Cardiac muscle cell (in vitro differentiated cells and primary cell): Measurements from ENCODE around the gene SERP2. TPM values are rescaled to one million over a fixed set of nuclear protein-coding genes. Genes with fewer than 3 reads are reported as not detected.

Experiments
- DNase-seq, 2 donors: peaks; one replicate each; pipeline versions ENCODE4 v3.0.0 to v3.0.0-alpha.2; 2010 to 2017; ENCODE audit warnings: low read depth in 1 of 2, low spot score in 1 of 2
- H3K27ac ChIP-seq: fragments of 200-600 bp; sonication (generic); 2 replicates; pipeline ENCODE4 v1.5.1; 2016
- H3K27me3 ChIP-seq: fragments of 200-600 bp; sonication (generic); 2 replicates; pipeline ENCODE4 v1.6.0; 2016; ENCODE audit warnings: control low read depth
- H3K36me3 ChIP-seq: fragments of 200-600 bp; sonication (generic); 2 replicates; pipeline ENCODE4 v1.5.1; 2016; ENCODE audit warnings: control low read depth
- H3K4me1 ChIP-seq: fragments of 200-600 bp; sonication (generic); 2 replicates; pipeline ENCODE4 v1.8.1; 2017; ENCODE audit warnings: low read depth, mild to moderate bottlenecking, mixed run types
- H3K4me3 ChIP-seq: fragments of 200-600 bp; sonication (generic); 2 replicates; pipeline ENCODE4 v1.5.1; 2016; ENCODE audit warnings: mild to moderate bottlenecking
- H3K9me3 ChIP-seq: fragments of 200-600 bp; sonication (generic); 2 replicates; pipeline ENCODE4 v1.5.1; 2017; ENCODE audit warnings: low read depth, mild to moderate bottlenecking, control low read depth
- CTCF ChIP-seq: IDR thresholded peaks from 2 replicates; pipeline ENCODE4 v1.5.1; 2012; ENCODE audit warnings: low read depth, mild to moderate bottlenecking, low read length
- polyA plus RNA-seq: library from polyadenylated mRNA; unstranded; fragments of >200 nt; fragmentation: Nextera tagmentation; extraction: Ambion mirVana; gene quantifications from 2 replicates; pipeline ENCODE4 v1.2.1, GENCODE V29; 2016
- total RNA-seq: library from RNA; depleted of rRNA; stranded (reverse); fragments of >200 nt; gene quantifications from 2 replicates; pipeline ENCODE4 v1.2.3, GENCODE V29; 2016

Gene SERP2
- total and polyA plus RNA-seq, 2 experiments from 2014 or later = 3.5 to 9.0 TPM

- Histone ChIP-seq H3K27ac (peak overlapping the region; percentile 89), H3K4me1 (peaks cover 47% of the 10 kb centered on the region), H3K9me3 (no peaks in the 10 kb centered on the region), H3K36me3 (no peaks in the 10 kb centered on the region), H3K4me3 (no peak overlapping the region), H3K27me3 (no peaks in the 10 kb centered on the region)
- peak; percentile 81 to 97 for DNase-seq
- TF ChIP-seq CTCF = no peak
Measured at GRCh38 chr13:44331912-44332851, 41.4 kb upstream of the SERP2 start.

- Histone ChIP-seq H3K36me3 (no peaks in the 10 kb centered on the region), H3K4me3 (no peak overlapping the region), H3K27ac (no peak overlapping the region), H3K27me3 (no peaks in the 10 kb centered on the region), H3K9me3 (no peaks in the 10 kb centered on the region), H3K4me1 (peaks cover 47% of the 10 kb centered on the region)
- DNase-seq = peak in 1 of 2 donors; percentile 30
- no peak for TF ChIP-seq CTCF
Measured at GRCh38 chr13:44333950-44334655, 39.5 kb upstream of the SERP2 start.

GRCh38 chr13:44334751-44335150 is 38.9 kb upstream of the SERP2 start:
- Histone ChIP-seq H3K27ac (no peak overlapping the region), H3K36me3 (no peaks in the 10 kb centered on the region), H3K4me3 (no peak overlapping the region), H3K4me1 (peaks cover 47% of the 10 kb centered on the region), H3K27me3 (no peaks in the 10 kb centered on the region), H3K9me3 (no peaks in the 10 kb centered on the region)
- TF ChIP-seq CTCF = no peak
- DNase-seq = peak in 1 of 2 donors; percentile 52

DNA sequence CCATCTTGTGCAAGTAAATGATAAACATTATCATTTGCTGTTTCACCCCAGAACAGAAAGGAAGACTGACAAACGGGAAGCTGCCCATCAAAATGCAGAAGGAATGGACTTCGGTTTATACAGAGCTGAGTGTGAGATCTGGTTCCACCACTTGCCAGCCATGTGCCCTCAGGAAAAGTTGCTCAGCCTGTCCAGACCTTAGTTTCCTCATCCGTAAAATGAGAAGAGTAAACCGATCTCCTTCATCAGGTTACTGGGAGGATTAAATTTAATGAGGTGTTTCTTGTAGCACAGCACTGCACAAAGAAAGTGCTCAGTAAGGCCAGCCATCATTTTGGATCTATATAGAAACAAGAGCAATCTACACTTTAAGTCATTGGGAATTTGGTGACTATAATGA is 36.7 kb upstream of the SERP2 start:
- no peaks in the 10 kb centered on the region for H3K9me3 ChIP-seq
- H3K27ac ChIP-seq = no peak overlapping the region
- peaks cover 34% of the 10 kb centered on the region for H3K4me1 ChIP-seq
- H3K36me3 ChIP-seq = no peaks in the 10 kb centered on the region
- no peak for DNase-seq
- TF ChIP-seq CTCF = no peak
- no peak overlapping the region for H3K4me3 ChIP-seq
- H3K27me3 ChIP-seq = no peaks in the 10 kb centered on the region

- TF ChIP-seq CTCF = no peak
- no peak for DNase-seq
- Histone ChIP-seq H3K4me1 (peaks cover 27% of the 10 kb centered on the region), H3K27ac (no peak overlapping the region), H3K27me3 (no peaks in the 10 kb centered on the region), H3K36me3 (no peaks in the 10 kb centered on the region), H3K4me3 (no peak overlapping the region), H3K9me3 (no peaks in the 10 kb centered on the region)
Measured at GRCh38 chr13:44337581-44337980, 36.0 kb upstream of the SERP2 start.
